Natural killer cell (primary cell): ENCODE measurements around the gene FTCD. TPM values are rescaled to one million over a fixed set of nuclear protein-coding genes. Genes with fewer than 3 reads are reported as not detected.

ENCODE experiments used
- ATAC-seq, 3 donors: fragments of 150-1000 bp in 2 of 3; fragments of 200-7000 bp in 1 of 3; cut with Tn5 transposase; 1 replicate in 1 of 3; 2 replicates in 2 of 3; pipeline ENCODE4 v1.10.0; 2021; ENCODE audit warnings: mild to moderate bottlenecking in 2 of 3, moderate library complexity in 2 of 3
- DNase-seq, 2 donors: peaks; one replicate each; pipeline versions ENCODE4 v3.0.0 to v3.0.0-alpha.2; 2013 to 2021; ENCODE audit warnings: mixed read lengths in 1 of 2
- H3K27ac ChIP-seq: one replicate; pipeline ENCODE4 v1.5.1; 2013; ENCODE audit warnings: mild to moderate bottlenecking, low read length
- H3K27me3 ChIP-seq: one replicate; pipeline ENCODE4 v1.6.1; 2013; ENCODE audit warnings: low read length; ENCODE audit not compliant: control insufficient read depth, insufficient read depth
- H3K36me3 ChIP-seq: one replicate; pipeline ENCODE4 v1.6.1; 2013; ENCODE audit warnings: low read length; ENCODE audit not compliant: control insufficient read depth, insufficient read depth
- H3K4me1 ChIP-seq: one replicate; pipeline ENCODE4 v1.6.1; 2013; ENCODE audit warnings: low read length; ENCODE audit not compliant: control insufficient read depth, insufficient read depth
- H3K4me3 ChIP-seq: one replicate; pipeline ENCODE4 v1.5.1; 2013; ENCODE audit warnings: low read length
- H3K9me3 ChIP-seq: one replicate; pipeline ENCODE4 v1.6.1; 2013; ENCODE audit warnings: low read length; ENCODE audit not compliant: control insufficient read depth, insufficient read depth
- H3K27ac Mint-ChIP-seq, 2 donors: one replicate each; pipeline ENCODE4 v1.8.0; 2022; ENCODE audit warnings: mild to moderate bottlenecking in 2 of 2, mixed read lengths in 2 of 2, moderate library complexity in 1 of 2
- H3K27me3 Mint-ChIP-seq, 2 donors: one replicate each; pipeline ENCODE4 v1.8.0; 2022; ENCODE audit warnings: low read depth in 2 of 2, mixed read lengths in 2 of 2
- H3K36me3 Mint-ChIP-seq: one replicate; pipeline ENCODE4 v1.8.0; 2022; ENCODE audit warnings: mixed read lengths
- H3K4me1 Mint-ChIP-seq, 2 donors: one replicate each; pipeline ENCODE4 v1.8.0; 2022; ENCODE audit warnings: mixed read lengths in 2 of 2
- H3K4me3 Mint-ChIP-seq: one replicate; pipeline ENCODE4 v1.8.0; 2022; ENCODE audit warnings: mild to moderate bottlenecking, moderate library complexity, mixed read lengths
- H3K9me3 Mint-ChIP-seq, 2 donors: one replicate each; pipeline ENCODE4 v1.8.0; 2022; ENCODE audit warnings: mixed read lengths in 2 of 2
- CTCF ChIP-seq: fragments of 200-600 bp; IDR thresholded peaks from one replicate; pipeline ENCODE4 v1.8.0; 2022; ENCODE audit warnings: antibody characterized with exemption
- WGBS: methylation state at CpG from one replicate; pipeline ENCODE4 v1.1.7; 2013; ENCODE audit warnings: missing lambda C conversion rate; ENCODE audit not compliant: insufficient coverage; 5-methylcytosine and 5-hydroxymethylcytosine counted together
- intact Hi-C: fragments of 100-400 bp; cut with micrococcal nuclease; formaldehyde crosslinking; loops from one replicate; pipeline ENCODE4 v1.14.2; 2022
- total RNA-seq, 4 donors: library from RNA; stranded (reverse); fragments of 120-200 nt in 1 of 4; gene quantifications; one replicate each; pipeline versions ENCODE4 v1.2.3 to v1.2.4, GENCODE V29; 2013 to 2022

The FTCD gene
- total RNA-seq, 3 donors from 2014 or later (not counting 1 experiment from before 2014, with no cell fraction given) = 0.34 TPM; not detected in 2

GRCh38 chr21:46122237-46122671 is 33.1 kb downstream of the FTCD start:
- H3K4me3 Mint-ChIP-seq = no peak overlapping the region
- no peaks in the 10 kb centered on the region for H3K4me1 Mint-ChIP-seq
- H3K36me3 Mint-ChIP-seq = no peaks in the 10 kb centered on the region
- Histone ChIP-seq H3K9me3 (no peaks in the 10 kb centered on the region), H3K27me3 (no peaks in the 10 kb centered on the region), H3K36me3 (peaks cover 3% of the 10 kb centered on the region), H3K27ac (no peak overlapping the region), H3K4me1 (no peaks in the 10 kb centered on the region), H3K4me3 (no peak overlapping the region)
- no peaks in the 10 kb centered on the region for H3K9me3 Mint-ChIP-seq
- no peak for TF ChIP-seq CTCF
- no peaks in the 10 kb centered on the region for H3K27me3 Mint-ChIP-seq
- 85% methylated on average over 12 of the region's 12 CpGs for WGBS
- no peak overlapping the region for H3K27ac Mint-ChIP-seq
- no peak for DNase-seq
- intact Hi-C loops = no loop called here
- no peak for ATAC-seq

- no peaks in the 10 kb centered on the region for H3K4me1 Mint-ChIP-seq
- Histone ChIP-seq H3K4me1 (no peaks in the 10 kb centered on the region), H3K27me3 (no peaks in the 10 kb centered on the region), H3K4me3 (no peak overlapping the region), H3K36me3 (peaks cover 3% of the 10 kb centered on the region), H3K27ac (no peak overlapping the region), H3K9me3 (no peaks in the 10 kb centered on the region)
- ATAC-seq (no peak), DNase-seq (peak in 1 of 2 donors; percentile 15)
- H3K4me3 Mint-ChIP-seq = no peak overlapping the region
- no peaks in the 10 kb centered on the region for H3K9me3 Mint-ChIP-seq
- intact Hi-C loops = no loop called here
- no peaks in the 10 kb centered on the region for H3K27me3 Mint-ChIP-seq
- H3K27ac Mint-ChIP-seq = no peak overlapping the region
- 90% methylated on average over 29 of the region's 29 CpGs for WGBS
- no peak for TF ChIP-seq CTCF
- H3K36me3 Mint-ChIP-seq = no peaks in the 10 kb centered on the region
These were observed 33.8 kb downstream of the FTCD start for GRCh38 chr21:46121286-46122221.

GRCh38 chr21:46120301-46121285 is 34.8 kb downstream of the FTCD start:
- no peaks in the 10 kb centered on the region for H3K36me3 Mint-ChIP-seq
- H3K27me3 ChIP-seq = no peaks in the 10 kb centered on the region
- H3K4me1 ChIP-seq = no peaks in the 10 kb centered on the region
- WGBS = 77% methylated on average over 26 of the region's 26 CpGs
- TF ChIP-seq CTCF = no peak
- no peak overlapping the region for H3K4me3 ChIP-seq
- H3K27me3 Mint-ChIP-seq = no peaks in the 10 kb centered on the region
- no peaks in the 10 kb centered on the region for H3K9me3 ChIP-seq
- no peak overlapping the region for H3K27ac Mint-ChIP-seq
- ATAC-seq (no peak), DNase-seq (peak in 1 of 2 donors; percentile 12)
- no peaks in the 10 kb centered on the region for H3K36me3 ChIP-seq
- no peak overlapping the region for H3K27ac ChIP-seq
- no peaks in the 10 kb centered on the region for H3K9me3 Mint-ChIP-seq
- H3K4me3 Mint-ChIP-seq = no peak overlapping the region
- no peaks in the 10 kb centered on the region for H3K4me1 Mint-ChIP-seq
- intact Hi-C loops = no loop called here
